ENCODE data around the gene FAM184B. TPM values are rescaled to one million over a fixed set of nuclear protein-coding genes. Genes with fewer than 3 reads are reported as not detected.

FAM184B gene
- polyA plus RNA-seq, 1 donor from 2014 or later = 0.10 TPM

DNA sequence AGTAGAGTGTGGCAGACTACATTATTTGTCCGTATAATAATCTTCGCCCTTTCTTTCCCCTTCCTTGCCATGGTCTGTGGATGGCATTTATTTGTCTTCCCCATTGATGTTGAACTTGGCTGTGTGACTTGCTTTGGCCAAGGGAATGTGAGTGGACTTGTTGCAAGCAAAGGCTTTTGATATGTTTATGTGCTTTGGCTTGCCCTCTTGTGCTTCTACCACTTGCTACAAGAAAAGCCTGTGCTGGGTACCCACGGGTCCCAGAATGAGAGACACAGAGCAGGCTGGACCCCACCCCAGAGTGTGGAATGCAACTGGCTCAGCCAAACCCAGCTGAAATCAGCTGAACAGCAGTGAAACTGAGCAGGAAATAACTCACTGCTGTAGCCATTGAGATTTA, 63.0 kb downstream of the FAM184B start:
- Histone ChIP-seq H4K20me1 (ENCODE audit: insufficient read depth) (no peaks in the 10 kb centered on the region), H3K4me2 (ENCODE audit: low read length) (no peak overlapping the region), H3K9ac (ENCODE audit: low read length) (no peak overlapping the region), H3K27me3 (ENCODE audit: insufficient read depth, low read depth, low read length) (no peaks in the 10 kb centered on the region), H3K9me2 (ENCODE audit: insufficient read depth, low read length) (no peaks in the 10 kb centered on the region), H3K36me3 (ENCODE audit: insufficient read depth, low read length) (no peaks in the 10 kb centered on the region), H2AFZ (ENCODE audit: low read depth, low read length) (no peak overlapping the region), H3K4me3 (ENCODE audit: low read length) (no peak overlapping the region), H3K9me3 (ENCODE audit: low read length) (no peaks in the 10 kb centered on the region), H3K27ac (ENCODE audit: low read length) (no peak overlapping the region), H3K79me2 (replicated peaks; ENCODE audit: insufficient read depth, low read length) (no peaks in the 10 kb centered on the region), H3F3A (ENCODE audit: insufficient read depth, low read length, poor library complexity, severe bottlenecking) (no peaks in the 10 kb centered on the region)
- TF ChIP-seq MXI1 (conservative IDR thresholded peaks at IDR 0.05; ENCODE audit: poor library complexity, severe bottlenecking) (no peak), EP300 (conservative IDR thresholded peaks at IDR 0.05; ENCODE audit: poor library complexity, severe bottlenecking) (no peak), RAD21 (conservative IDR thresholded peaks at IDR 0.05) (no peak), CTCF (IDR thresholded peaks at IDR 0.05; ENCODE audit: poor library complexity, severe bottlenecking) (no peak)

GRCh38 chr4:17717301-17717700, 64.1 kb downstream of the FAM184B start:
- no peaks in the 10 kb centered on the region for H3K9me3 ChIP-seq (ENCODE audit: low read length)
- TF ChIP-seq TAF1 (IDR thresholded peaks at IDR 0.05; ENCODE audit: low read depth) (no peak), POLR2AphosphoS5 (IDR thresholded peaks at IDR 0.05) (no peak), SMC3 (conservative IDR thresholded peaks at IDR 0.05; ENCODE audit: poor library complexity) (no peak), EP300 (conservative IDR thresholded peaks at IDR 0.05; ENCODE audit: poor library complexity, severe bottlenecking) (no peak), CTCF (IDR thresholded peaks at IDR 0.05; ENCODE audit: poor library complexity, severe bottlenecking) (no peak), EZH2 (IDR thresholded peaks at IDR 0.05; ENCODE audit: borderline replicate concordance, insufficient read depth, low read length, poor library complexity, severe bottlenecking) (no peak), REST (IDR thresholded peaks at IDR 0.05; ENCODE audit: borderline replicate concordance) (no peak), RAD21 (conservative IDR thresholded peaks at IDR 0.05) (no peak), MXI1 (conservative IDR thresholded peaks at IDR 0.05; ENCODE audit: poor library complexity, severe bottlenecking) (no peak)

More at GRCh38 chr4:17717301-17717700, 64.1 kb downstream of the FAM184B start:
- Histone ChIP-seq H2AFZ (ENCODE audit: low read depth, low read length) (no peak overlapping the region), H3K27me3 (ENCODE audit: insufficient read depth, low read depth, low read length) (no peaks in the 10 kb centered on the region), H3K4me2 (ENCODE audit: low read length) (no peak overlapping the region), H4K20me1 (ENCODE audit: insufficient read depth) (no peaks in the 10 kb centered on the region), H3K9ac (ENCODE audit: low read length) (no peak overlapping the region), H3F3A (ENCODE audit: insufficient read depth, low read length, poor library complexity, severe bottlenecking) (no peaks in the 10 kb centered on the region), H3K4me3 (ENCODE audit: low read length) (no peak overlapping the region), H3K79me2 (replicated peaks; ENCODE audit: insufficient read depth, low read length) (no peaks in the 10 kb centered on the region), H3K27ac (ENCODE audit: low read length) (peak overlapping the region; percentile 10), H3K9me2 (ENCODE audit: insufficient read depth, low read length) (no peaks in the 10 kb centered on the region), H3K36me3 (ENCODE audit: insufficient read depth, low read length) (no peaks in the 10 kb centered on the region)

Measured in neural cell (in vitro differentiated cells).